HL-60 (cell line): ENCODE data around the gene KAZN.

Experiments
- DNase-seq, 2 experiments: peaks; one replicate each; pipeline ENCODE4 v3.0.0-alpha.2; 2010 to 2020; ENCODE audit warnings: low read depth in 1 of 2, low spot score in 1 of 2
- H3K27ac ChIP-seq: fragments of 250-450 bp; sonication (Bioruptor Pico); replicated peaks from 2 replicates; pipeline ENCODE4 v1.5.1; 2020; ENCODE audit warnings: mild to moderate bottlenecking, moderate library complexity
- H3K27me3 ChIP-seq: fragments of 250-450 bp; sonication (Bioruptor Pico); 2 replicates; pipeline ENCODE4 v1.5.1; 2021; ENCODE audit warnings: mild to moderate bottlenecking, moderate library complexity; ENCODE audit not compliant: insufficient read depth, poor library complexity, severe bottlenecking
- H3K4me3 ChIP-seq: replicated peaks from 2 replicates; pipeline ENCODE4 v1.5.1; 2011; ENCODE audit warnings: mild to moderate bottlenecking, control low read depth, low read length; ENCODE audit not compliant: insufficient read depth
- CTCF ChIP-seq: IDR thresholded peaks from one replicate; pipeline ENCODE4 v1.5.1; 2011; ENCODE audit warnings: low read length, control low read depth, inconsistent platforms; ENCODE audit not compliant: insufficient read depth
- GABPA ChIP-seq: IDR thresholded peaks from 2 replicates; pipeline ENCODE4 v1.6.1; 2012; ENCODE audit warnings: low read depth
- POLR2AphosphoS5 ChIP-seq: IDR thresholded peaks from 2 replicates; pipeline ENCODE4 v1.6.1; 2012; ENCODE audit warnings: low read depth
- REST ChIP-seq: IDR thresholded peaks from 2 replicates; pipeline ENCODE4 v1.6.1; 2012; ENCODE audit warnings: low read depth; ENCODE audit not compliant: insufficient replicate concordance
- SPI1 ChIP-seq: IDR thresholded peaks from 2 replicates; pipeline ENCODE4 v1.6.1; 2012; ENCODE audit warnings: low read depth, mild to moderate bottlenecking, borderline replicate concordance

KAZN gene

GRCh38 chr1:14759843-14760242, 161.4 kb downstream of the KAZN start:
- Histone ChIP-seq H3K4me3 (no peak overlapping the region), H3K27ac (no peak overlapping the region), H3K27me3 (no peaks in the 10 kb centered on the region)
- no peak for DNase-seq
- TF ChIP-seq POLR2AphosphoS5 = no peak
- no peak for TF ChIP-seq GABPA
- TF ChIP-seq SPI1 = no peak
- no peak for TF ChIP-seq REST
- no peak for TF ChIP-seq CTCF

- Histone ChIP-seq H3K4me3 (no peak overlapping the region), H3K27me3 (no peaks in the 10 kb centered on the region), H3K27ac (no peak overlapping the region)
- TF ChIP-seq REST = no peak
- TF ChIP-seq POLR2AphosphoS5 = no peak
- no peak for TF ChIP-seq GABPA
- TF ChIP-seq SPI1 = no peak
- TF ChIP-seq CTCF = no peak
- no peak for DNase-seq
Measured at GRCh38 chr1:14760780-14761179, 162.3 kb downstream of the KAZN start.

- Histone ChIP-seq H3K27ac (no peak overlapping the region), H3K4me3 (no peak overlapping the region), H3K27me3 (no peaks in the 10 kb centered on the region)
- no peak for DNase-seq
- TF ChIP-seq SPI1 (no peak), GABPA (no peak), REST (no peak), POLR2AphosphoS5 (no peak), CTCF (no peak)
Measured at GRCh38 chr1:14761291-14762153, 163.0 kb downstream of the KAZN start.
